Glomerular visceral epithelial cell (primary cell): ENCODE measurements around the gene CASR.

Experiments
- DNase-seq: peaks from one replicate; pipeline ENCODE4 v3.0.0-alpha.2; 2016; ENCODE audit errors: extremely low spot score

Gene CASR

GRCh38 chr3:122257644-122258364 is 74.3 kb downstream of the CASR start:
- no peak for DNase-seq

- DNase-seq = peak; percentile 66
These were observed 75.4 kb downstream of the CASR start for GRCh38 chr3:122258757-122259371.

- no peak for DNase-seq
These were observed 76.7 kb downstream of the CASR start for GRCh38 chr3:122260206-122260605.

- no peak for DNase-seq
These were observed 79.6 kb downstream of the CASR start for GRCh38 chr3:122263058-122263457.

GRCh38 chr3:122263974-122264588 is 80.6 kb downstream of the CASR start:
- no peak for DNase-seq

- DNase-seq = no peak
These were observed 82.5 kb downstream of the CASR start for GRCh38 chr3:122265957-122266356.

- no peak for DNase-seq
These were observed 85.0 kb downstream of the CASR start for GRCh38 chr3:122268257-122269024.

- DNase-seq = no peak
These were observed 85.6 kb downstream of the CASR start for GRCh38 chr3:122269045-122269444.

GRCh38 chr3:122271246-122271898 is 87.9 kb downstream of the CASR start:
- no peak for DNase-seq

- DNase-seq = no peak
These were observed 89.4 kb downstream of the CASR start for GRCh38 chr3:122272879-122273278.

- no peak for DNase-seq
These were observed 90.0 kb downstream of the CASR start for GRCh38 chr3:122273498-122273897.

- no peak for DNase-seq
These were observed 98.4 kb downstream of the CASR start for GRCh38 chr3:122281891-122282290.

- DNase-seq = no peak
These were observed 100.5 kb downstream of the CASR start for GRCh38 chr3:122283796-122284445.

GRCh38 chr3:122284486-122284885 is 101.0 kb downstream of the CASR start:
- DNase-seq = no peak

- no peak for DNase-seq
These were observed 110.9 kb downstream of the CASR start for GRCh38 chr3:122294359-122294758.

GRCh38 chr3:122295266-122296062 is 112.0 kb downstream of the CASR start:
- DNase-seq = no peak

- no peak for DNase-seq
These were observed 114.8 kb downstream of the CASR start for GRCh38 chr3:122298239-122298638.

- no peak for DNase-seq
These were observed 115.7 kb downstream of the CASR start for GRCh38 chr3:122299215-122299614.

GRCh38 chr3:122299872-122300460 is 116.5 kb downstream of the CASR start:
- peak; percentile 12 for DNase-seq

GRCh38 chr3:122301063-122301462 is 117.6 kb downstream of the CASR start:
- DNase-seq = no peak
